Left forelimb (tissue), 1 donor: Measurements from ENCODE around the gene TGFB2.
A peak's percentile ranks its signal among the peaks of the same experiment; 100 is the strongest.

ENCODE experiments used
- DNase-seq: peaks from one replicate; pipeline ENCODE4 v3.0.0-alpha.2; 2018; ENCODE audit warnings: low spot score

The TGFB2 gene

GRCh38 chr1:218425647-218426342 is 80.7 kb downstream of the TGFB2 start:
- DNase-seq, result no peak

- DNase-seq, result no peak
These were observed 81.2 kb downstream of the TGFB2 start for GRCh38 chr1:218426343-218426657.

- no peak for DNase-seq
These were observed 84.2 kb downstream of the TGFB2 start for GRCh38 chr1:218429301-218429700.

GRCh38 chr1:218430346-218430745 is 85.2 kb downstream of the TGFB2 start:
- no peak for DNase-seq

- no peak for DNase-seq
These were observed 85.7 kb downstream of the TGFB2 start for GRCh38 chr1:218430822-218431221.

- DNase-seq, result no peak
These were observed 86.3 kb downstream of the TGFB2 start for GRCh38 chr1:218431476-218431875.

GRCh38 chr1:218433744-218434143 is 88.6 kb downstream of the TGFB2 start:
- DNase-seq, result no peak

- no peak for DNase-seq
These were observed 90.4 kb downstream of the TGFB2 start for GRCh38 chr1:218435528-218435927.

- DNase-seq, result no peak
These were observed 91.2 kb downstream of the TGFB2 start for GRCh38 chr1:218436346-218436745.

- no peak for DNase-seq
These were observed 91.9 kb downstream of the TGFB2 start for GRCh38 chr1:218436997-218437396.

- no peak for DNase-seq
These were observed 94.6 kb downstream of the TGFB2 start for GRCh38 chr1:218439541-218440295.

GRCh38 chr1:218443255-218443654 is 98.1 kb downstream of the TGFB2 start:
- DNase-seq, result no peak

- DNase-seq, result no peak
These were observed 99.0 kb downstream of the TGFB2 start for GRCh38 chr1:218444173-218444572.

GRCh38 chr1:218444588-218444987 is 99.5 kb downstream of the TGFB2 start:
- no peak for DNase-seq

- no peak for DNase-seq
These were observed 102.0 kb downstream of the TGFB2 start for GRCh38 chr1:218447010-218447689.

- DNase-seq, result no peak
These were observed 106.3 kb downstream of the TGFB2 start for GRCh38 chr1:218451415-218451814.

- DNase-seq, result no peak
These were observed 109.7 kb downstream of the TGFB2 start for GRCh38 chr1:218454700-218455282.

GRCh38 chr1:218456444-218456843 is 111.3 kb downstream of the TGFB2 start:
- DNase-seq, result no peak

- DNase-seq, result no peak
These were observed 114.3 kb downstream of the TGFB2 start for GRCh38 chr1:218459450-218459849.

- peak; percentile 69 for DNase-seq
These were observed 115.0 kb downstream of the TGFB2 start for GRCh38 chr1:218459878-218460711.

GRCh38 chr1:218461351-218461750 is 116.2 kb downstream of the TGFB2 start:
- DNase-seq, result no peak

- DNase-seq, result no peak
These were observed 117.0 kb downstream of the TGFB2 start for GRCh38 chr1:218462116-218462515.
